T follicular helper cell (primary cell): ENCODE data around the gene RGS11.

Experiments used
- DNase-seq: peaks from one replicate; pipeline ENCODE4 v3.0.0-alpha.2; 2020; ENCODE audit warnings: low read depth

The RGS11 gene

DNA sequence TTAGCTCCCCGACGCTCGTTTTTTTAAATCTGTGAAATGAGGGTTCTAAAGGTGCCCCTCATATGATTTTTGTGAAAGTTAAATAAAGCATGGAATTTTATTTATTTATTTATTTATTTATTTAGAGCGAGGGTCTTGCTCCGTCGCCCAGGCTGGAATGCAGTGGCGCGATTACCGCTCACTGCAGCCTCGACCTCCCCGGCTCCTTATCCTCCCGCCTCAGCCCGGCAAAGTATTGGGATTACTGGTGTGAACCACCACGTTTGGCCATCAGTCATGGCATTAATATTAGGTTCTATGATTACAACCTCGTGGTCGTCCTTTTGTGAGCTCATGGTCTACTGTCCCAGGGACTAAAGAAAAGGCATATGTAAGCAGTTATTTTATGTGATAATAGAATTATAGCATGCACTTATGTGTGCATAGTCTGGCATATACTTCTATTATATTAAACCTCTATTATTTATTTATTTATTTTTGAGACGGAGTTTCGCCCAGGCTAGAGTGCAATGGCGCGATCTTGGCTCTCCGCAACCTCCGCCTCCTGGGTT, 45.9 kb downstream of the RGS11 start:
- no peak for DNase-seq

DNA sequence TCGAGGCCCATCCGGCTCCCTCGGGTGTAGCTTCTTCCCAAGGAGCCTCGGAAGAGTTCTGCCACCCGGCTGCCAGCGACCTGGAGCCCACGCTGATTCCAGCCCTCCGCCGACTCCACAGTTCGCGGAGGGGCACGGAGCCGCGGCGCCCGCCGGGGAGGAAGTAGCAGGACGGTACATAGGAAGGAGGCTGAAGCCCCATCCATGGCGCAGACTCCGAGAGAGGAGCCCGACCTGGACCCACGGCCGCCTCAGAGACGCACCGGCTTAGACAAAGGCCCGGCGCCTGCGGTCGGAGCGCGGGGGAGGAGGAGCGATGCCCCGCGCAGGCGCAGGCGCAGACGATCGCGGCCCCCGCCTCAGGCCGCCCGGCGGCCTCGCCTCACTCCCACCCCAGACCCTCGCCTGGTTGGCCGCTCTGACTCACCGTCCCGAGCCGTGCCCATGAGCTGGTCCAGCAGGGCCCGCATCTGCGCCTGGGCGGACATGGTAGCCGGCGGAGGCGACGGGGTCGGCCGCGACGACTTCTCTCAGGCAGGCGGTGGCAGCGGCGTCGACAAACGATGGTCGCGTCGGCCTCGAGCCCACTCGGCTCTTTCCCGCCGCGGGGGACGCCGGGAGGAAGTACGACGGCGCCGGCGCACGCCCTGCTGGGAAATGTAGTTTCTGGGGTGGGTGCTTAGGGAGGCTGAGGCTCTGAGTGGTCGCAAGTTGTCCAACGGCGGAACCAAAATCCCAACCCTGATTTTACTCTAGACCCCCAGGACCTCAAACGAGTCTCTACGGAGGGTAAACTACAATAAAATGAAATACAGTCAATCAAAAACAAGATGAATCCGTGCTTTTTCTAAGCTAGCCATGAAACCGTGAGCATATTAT, 46.7 kb downstream of the RGS11 start, which contains the start of gene LUC7L:
TSS of gene LUC7L (minus strand) at position 598 of the 879 bp plus-strand sequence. CDS start at position 488, 110 bp downstream.
- DNase-seq, result peak; percentile 77

DNA sequence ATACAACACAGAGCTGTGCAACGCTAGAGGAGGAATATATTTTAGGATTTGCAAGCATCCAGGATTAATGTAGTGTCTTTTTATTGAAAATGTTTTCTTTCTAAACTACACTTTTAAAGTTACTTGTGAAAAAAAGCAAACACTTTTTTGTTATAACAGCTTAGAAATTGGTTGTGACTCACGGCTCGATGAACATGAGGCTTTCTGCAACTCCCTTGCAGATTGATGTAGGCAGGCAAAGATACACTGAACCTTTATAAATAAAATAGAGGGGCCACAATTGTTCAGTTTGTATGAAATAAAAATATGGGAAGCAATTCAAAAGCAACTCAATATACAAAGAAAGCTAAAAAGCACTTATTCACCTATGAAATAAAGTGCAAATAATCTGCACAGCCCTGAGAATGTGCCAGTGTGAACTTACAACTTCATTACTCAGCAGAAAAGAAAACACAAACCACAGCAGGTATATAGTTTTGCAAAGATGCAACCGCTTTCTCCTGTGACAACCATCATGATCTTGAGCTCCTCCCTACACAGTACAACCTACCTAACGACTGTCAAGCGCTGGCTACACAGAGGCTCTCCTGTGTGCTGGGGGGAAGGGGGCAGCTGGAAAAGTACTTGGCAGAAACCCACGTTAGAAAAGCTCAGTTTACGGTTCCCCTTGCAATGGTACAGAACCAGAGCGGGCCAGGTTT, 47.4 kb downstream of the RGS11 start:
- DNase-seq, result no peak

DNA sequence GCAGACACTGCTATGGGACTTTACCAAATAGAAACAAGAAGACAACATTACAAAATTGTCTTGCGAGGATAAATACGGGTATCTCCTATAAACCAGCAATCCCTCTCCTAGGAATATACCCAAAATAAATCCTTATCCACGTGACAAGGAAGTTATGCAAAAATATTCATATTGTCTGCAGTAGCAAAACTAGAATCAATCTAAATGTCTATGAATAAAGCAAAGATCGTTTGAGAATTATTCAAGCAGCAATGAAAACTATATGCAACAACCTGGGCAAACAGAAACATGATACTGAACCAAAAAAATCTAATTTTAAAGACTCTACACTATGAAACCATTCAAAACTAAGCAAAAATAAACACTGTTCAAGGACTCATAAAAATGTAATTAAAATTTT, 55.7 kb downstream of the RGS11 start:
- DNase-seq, result no peak
